H1 (cell line): Measurements from ENCODE around the gene TLK1. TPM values are rescaled to one million over a fixed set of nuclear protein-coding genes. Genes with fewer than 3 reads are reported as not detected.

ENCODE experiments used
- CTCF ChIA-PET: fragments of 300-600 bp; sonication (Branson Sonifier 250); formaldehyde crosslinking; loops from one replicate; lab custom pipeline; 2021; ENCODE audit not compliant: partially characterized antibody; lab: Charles Lee
- POLR2A ChIA-PET: fragments of 300-600 bp; sonication (Branson Sonifier 250); formaldehyde crosslinking; loops from one replicate; lab custom pipeline; 2021; ENCODE audit warnings: inconsistent platforms; ENCODE audit not compliant: partially characterized antibody; lab: Charles Lee
- DNase-seq, 2 experiments: peaks; one replicate each; pipeline versions ENCODE4 v3.0.0 to v3.0.0-alpha.2; 2010 to 2022; ENCODE audit warnings: low spot score in 2 of 2, low read depth in 1 of 2, mixed read lengths in 1 of 2
- FAIRE-seq: peaks from 2 replicates; lab custom pipeline; 2011; peaks lifted over from hg19 to GRCh38; lab: Jason Lieb, UNC
- H2AFZ ChIP-seq: 2 replicates; pipeline ENCODE4 v1.8.1; 2012; ENCODE audit warnings: low read length, inconsistent platforms
- H2AK5ac ChIP-seq: 2 replicates; pipeline ENCODE4 v1.6.1; 2013; ENCODE audit warnings: low read depth, low read length
- H2BK120ac ChIP-seq: replicated peaks from 2 replicates; pipeline ENCODE3; 2013; ENCODE audit warnings: low read depth, low read length, inconsistent platforms
- H2BK12ac ChIP-seq: 2 replicates; pipeline ENCODE4 v1.6.1; 2013; ENCODE audit warnings: low read depth, low read length
- H2BK15ac ChIP-seq: 2 replicates; pipeline ENCODE4 v1.6.1; 2013; ENCODE audit warnings: low read length
- H2BK20ac ChIP-seq: 2 replicates; pipeline ENCODE4 v1.6.1; 2013; ENCODE audit warnings: low read length
- H2BK5ac ChIP-seq: 2 replicates; pipeline ENCODE4 v1.6.1; 2013; ENCODE audit warnings: low read depth, low read length
- H3K14ac ChIP-seq: 2 replicates; pipeline ENCODE4 v1.6.1; 2013; ENCODE audit warnings: inconsistent platforms; ENCODE audit not compliant: insufficient read length
- H3K18ac ChIP-seq: 2 replicates; pipeline ENCODE4 v1.6.1; 2013; ENCODE audit warnings: low read length; ENCODE audit errors: extremely low read depth
- H3K23ac ChIP-seq: 2 replicates; pipeline ENCODE4 v1.6.1; 2013; ENCODE audit warnings: inconsistent platforms; ENCODE audit not compliant: insufficient read length
- H3K23me2 ChIP-seq: 2 replicates; pipeline ENCODE4 v1.6.1; 2013; ENCODE audit warnings: low read depth, low read length
- H3K27ac ChIP-seq: 2 replicates; pipeline ENCODE4 v1.6.1; 2011; ENCODE audit warnings: low read depth, low read length, inconsistent platforms
- H3K27me3 ChIP-seq, 4 experiments: replicated peaks in 1 of 4; 1 replicate in 1 of 4; 2 replicates in 3 of 4; pipeline versions ENCODE4 v1.6.1 to v1.8.1; 2011 to 2013; ENCODE audit warnings: low read length in 3 of 4, mild to moderate bottlenecking in 3 of 4, inconsistent platforms in 2 of 4, mixed read lengths in 2 of 4, moderate library complexity in 1 of 4; ENCODE audit not compliant: control insufficient read depth in 3 of 4, insufficient read depth in 3 of 4; ENCODE audit errors: extremely low read depth in 1 of 4
- H3K36me3 ChIP-seq, 4 experiments: 2 replicates each; pipeline versions ENCODE4 v1.6.1 to v1.8.1; 2011 to 2013; ENCODE audit warnings: mild to moderate bottlenecking in 4 of 4, low read length in 3 of 4, moderate library complexity in 2 of 4, control low read depth in 1 of 4, inconsistent platforms in 1 of 4; ENCODE audit not compliant: insufficient read depth in 4 of 4, control insufficient read depth in 2 of 4
- H3K4ac ChIP-seq: replicated peaks from 2 replicates; pipeline ENCODE3; 2013; ENCODE audit warnings: low read length, low read depth, mixed read lengths, inconsistent platforms; ENCODE audit not compliant: insufficient read length
- H3K4me1 ChIP-seq, 4 experiments: replicated peaks in 1 of 4; 1 replicate in 1 of 4; 2 replicates in 3 of 4; pipeline versions ENCODE4 v1.6.1 to v1.8.1; 2011 to 2013; ENCODE audit warnings: low read length in 3 of 4, inconsistent platforms in 2 of 4, mixed read lengths in 1 of 4; ENCODE audit not compliant: insufficient read depth in 4 of 4, control insufficient read depth in 3 of 4
- H3K4me2 ChIP-seq, 2 experiments: 2 replicates each; pipeline versions ENCODE4 v1.6.1 to v1.8.1; 2011 to 2013; ENCODE audit warnings: low read depth in 2 of 2, low read length in 2 of 2, control low read depth in 1 of 2, inconsistent platforms in 1 of 2, mild to moderate bottlenecking in 1 of 2; ENCODE audit not compliant: insufficient read depth in 1 of 2
- H3K4me3 ChIP-seq, 4 experiments: fragments of 200-600, 300-600 bp in 1 of 4; sonication (generic), shearing (Covaris generic), sonication (Bioruptor Twin) in 1 of 4; 2 replicates each; pipeline versions ENCODE4 v1.5.1 to v1.8.1; 2011 to 2016; ENCODE audit warnings: low read length in 4 of 4, low read depth in 3 of 4, control low read depth in 2 of 4, inconsistent platforms in 2 of 4, mild to moderate bottlenecking in 2 of 4, mixed read lengths in 1 of 4, moderate library complexity in 1 of 4; ENCODE audit not compliant: insufficient read depth in 2 of 4; ENCODE audit errors: extremely low read depth in 1 of 4
- H3K56ac ChIP-seq: replicated peaks from 2 replicates; pipeline ENCODE3; 2013; ENCODE audit warnings: low read depth, mild to moderate bottlenecking, mixed read lengths, low read length, inconsistent platforms; ENCODE audit not compliant: insufficient read length
- H3K79me1 ChIP-seq: 2 replicates; pipeline ENCODE4 v1.6.1; 2013; ENCODE audit warnings: low read depth, low read length, control low read depth
- H3K79me2 ChIP-seq, 2 experiments: 2 replicates each; pipeline versions ENCODE4 v1.6.1 to v1.8.1; 2012 to 2013; ENCODE audit warnings: low read length in 2 of 2, mild to moderate bottlenecking in 2 of 2, inconsistent platforms in 1 of 2; ENCODE audit not compliant: insufficient read depth in 2 of 2, control insufficient read depth in 1 of 2
- H3K9ac ChIP-seq, 4 experiments: replicated peaks in 1 of 4; 1 replicate in 1 of 4; 2 replicates in 3 of 4; pipeline versions ENCODE4 v1.6.1 to v1.8.1; 2011 to 2013; ENCODE audit warnings: low read depth in 3 of 4, low read length in 3 of 4, control low read depth in 2 of 4, mild to moderate bottlenecking in 2 of 4, moderate library complexity in 2 of 4, inconsistent platforms in 1 of 4; ENCODE audit errors: extremely low read depth in 1 of 4
- H3K9me3 ChIP-seq, 2 experiments: 2 replicates each; pipeline versions ENCODE4 v1.6.1 to v1.8.1; 2012 to 2013; ENCODE audit warnings: mild to moderate bottlenecking in 2 of 2, moderate library complexity in 2 of 2, control low read depth in 1 of 2, inconsistent platforms in 1 of 2, low read depth in 1 of 2, low read length in 1 of 2, mixed read lengths in 1 of 2; ENCODE audit not compliant: insufficient read depth in 2 of 2
- H4K20me1 ChIP-seq, 2 experiments: replicated peaks in 1 of 2; 2 replicates each; pipeline versions ENCODE3 to v1.8.1; 2011 to 2013; ENCODE audit warnings: inconsistent platforms in 2 of 2, low read length in 2 of 2, mild to moderate bottlenecking in 1 of 2; ENCODE audit not compliant: insufficient read depth in 2 of 2, control insufficient read depth in 1 of 2
- H4K5ac ChIP-seq: 2 replicates; pipeline ENCODE4 v1.6.1; 2013; ENCODE audit warnings: low read length, low read depth, mixed read lengths, inconsistent platforms; ENCODE audit not compliant: insufficient read length
- H4K8ac ChIP-seq: 2 replicates; pipeline ENCODE4 v1.8.0; 2013; ENCODE audit warnings: mild to moderate bottlenecking, moderate library complexity, low read length, inconsistent platforms; ENCODE audit not compliant: insufficient read depth; ENCODE audit errors: extremely low read depth
- H4K91ac ChIP-seq: replicated peaks from 2 replicates; pipeline ENCODE3; 2013; ENCODE audit warnings: low read length, mixed read lengths, inconsistent platforms; ENCODE audit not compliant: insufficient read length
- ASH2L ChIP-seq: fragments of 200-600, 300-600 bp; sonication (generic); IDR thresholded peaks from one replicate; pipeline ENCODE4 v1.7.1; 2017; ENCODE audit warnings: low read length
- CBX5 ChIP-seq: fragments of 300-800, 300-1000 bp; sonication (generic); IDR thresholded peaks from 2 replicates; pipeline ENCODE4 v1.7.1; 2016; ENCODE audit warnings: antibody characterized with exemption, low read length, low read depth
- HDAC2 ChIP-seq, 2 experiments: fragments of 300-600 bp in 1 of 2; sonication (generic) in 1 of 2; IDR thresholded peaks; 2 replicates each; pipeline ENCODE4 v1.6.1; 2011 to 2012; ENCODE audit warnings: low read depth in 2 of 2, low read length in 2 of 2, mild to moderate bottlenecking in 2 of 2, moderate library complexity in 2 of 2, borderline replicate concordance in 1 of 2, inconsistent platforms in 1 of 2
- JUND ChIP-seq: IDR thresholded peaks from 2 replicates; pipeline ENCODE4 v1.6.1; 2011; ENCODE audit warnings: mild to moderate bottlenecking, improper control_type of control experiment, low read length
- SAP30 ChIP-seq: fragments of 300-600 bp; sonication (generic); IDR thresholded peaks from 2 replicates; pipeline ENCODE4 v1.7.1; 2012; ENCODE audit warnings: low read length, moderate library complexity, mild to moderate bottlenecking, inconsistent platforms; ENCODE audit not compliant: insufficient read depth, insufficient replicate concordance
- SIX5 ChIP-seq: IDR thresholded peaks from 2 replicates; pipeline ENCODE4 v1.6.1; 2011; ENCODE audit warnings: mild to moderate bottlenecking, low read depth, low read length
- SP2 ChIP-seq: IDR thresholded peaks from 2 replicates; pipeline ENCODE4 v1.6.1; 2012; ENCODE audit warnings: mild to moderate bottlenecking, low read length, inconsistent platforms
- TAF7 ChIP-seq: optimal IDR thresholded peaks from 2 replicates; pipeline ENCODE3; 2011; ENCODE audit warnings: low read depth, mild to moderate bottlenecking, inconsistent platforms, low read length, moderate library complexity, borderline replicate concordance
- TEAD4 ChIP-seq: IDR thresholded peaks from 2 replicates; pipeline ENCODE4 v1.6.1; 2012; ENCODE audit warnings: low read depth, low read length, inconsistent platforms, mixed read lengths
- WGBS, 2 experiments: shearing (Covaris generic) in 1 of 2; methylation state at CpG; one replicate each; pipeline versions ENCODE4 v1.1.6 to v1.1.7; 2013 to 2015; ENCODE audit warnings: low lambda C conversion rate in 2 of 2, mixed read lengths in 2 of 2, inconsistent platforms in 1 of 2, low coverage in 1 of 2, missing lambda C conversion rate in 1 of 2; ENCODE audit not compliant: insufficient replicate concordance in 2 of 2, insufficient coverage in 1 of 2, insufficient read length in 1 of 2; ENCODE audit errors: extremely low coverage in 1 of 2, missing lambda C conversion rate in 1 of 2; 5-methylcytosine and 5-hydroxymethylcytosine counted together
- polyA plus RNA-seq, 7 experiments: library from polyadenylated mRNA; depleted of rRNA in 3 of 7; stranded (reverse) in 5 of 7; unstranded in 2 of 7; fragments of >200 nt in 5 of 7; fragments of 200-250 nt in 2 of 7; gene quantifications; 1 replicate in 5 of 7; 2 replicates in 1 of 7; 4 replicates in 1 of 7; pipeline versions ENCODE4 v1.2.1 to v1.2.3, GENCODE V29; 2011 to 2013; ENCODE audit warnings: missing spikeins in 2 of 7, mixed read lengths in 2 of 7
- total RNA-seq: library from RNA; stranded (reverse); fragmentation: NEBNext Ultra II Directional; extraction: Animal tissue kit (Norgen Biotek cat#: 25700); gene quantifications from 2 replicates; pipeline ENCODE4 v1.2.1, GENCODE V29; 2021
- TF ChIP-seq, protein P1 (sequence below): IDR thresholded peaks from 2 replicates; pipeline ENCODE4 v1.6.1; 2012; ENCODE audit warnings: inconsistent platforms
- TF ChIP-seq, protein P2 (sequence below): IDR thresholded peaks from 2 replicates; pipeline ENCODE4 v1.6.1; 2012; ENCODE audit warnings: low read length, inconsistent platforms

Gene TLK1
- total and polyA plus RNA-seq, 2 of the 8 experiments (the other 6 are each of a cell fraction or from before 2014, with no cell fraction given): 11.2 to 102 TPM

DNA sequence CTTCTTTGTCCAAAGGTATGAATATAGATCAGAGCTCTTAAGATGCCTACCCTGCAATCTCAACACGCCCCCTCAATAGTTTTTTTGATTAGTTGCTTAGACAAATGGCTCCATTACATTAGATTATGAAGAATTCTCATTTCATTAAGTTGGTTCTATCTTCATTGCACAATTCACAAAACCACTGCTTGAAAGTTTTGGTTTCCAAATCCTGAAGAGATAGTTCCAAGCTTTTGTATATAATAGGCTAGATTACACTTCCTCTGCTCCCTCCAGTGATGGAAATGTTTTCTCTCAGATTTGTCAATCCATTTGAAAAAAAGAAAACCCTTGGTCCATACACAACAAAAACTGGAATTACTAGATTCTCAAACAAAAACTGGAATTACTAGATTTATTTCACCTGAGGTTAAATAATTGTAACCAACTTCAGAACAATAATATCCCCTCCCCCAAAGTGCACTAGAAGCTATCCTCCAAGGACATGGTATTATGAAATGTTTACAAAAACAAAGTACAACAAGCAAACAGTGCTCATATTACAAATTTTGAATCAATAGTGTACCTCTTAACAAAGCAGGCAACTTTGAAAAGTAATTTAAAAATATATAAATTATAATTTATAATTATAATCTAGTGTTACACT is 6.8 kb upstream of the TLK1 start:
- Histone ChIP-seq H4K5ac (no peak overlapping the region), H4K91ac (no peak overlapping the region), H3K79me1 (no peaks in the 10 kb centered on the region), H2BK120ac (no peak overlapping the region), H2AK5ac (no peak overlapping the region), H4K8ac (no peak overlapping the region), H4K20me1 (no peaks in the 10 kb centered on the region), H3K9ac (no peak overlapping the region), H2BK20ac (no peak overlapping the region), H3K56ac (no peak overlapping the region), H3K4me2 (no peak overlapping the region), H3K4me1 (no peaks in the 10 kb centered on the region; a peak in 1 of 7 replicates), H3K23ac (no peak overlapping the region), H3K4me3 (no peak overlapping the region), H3K23me2 (no peaks in the 10 kb centered on the region), H2AFZ (no peak overlapping the region), H3K36me3 (no peaks in the 10 kb centered on the region), H3K27me3 (no peaks in the 10 kb centered on the region), H3K79me2 (0 out of 4 replicates have a peak, but pooled peaks cover 0 to under 1% of the 10 kb centered on the region in 2 experiments), H2BK15ac (no peak overlapping the region), H3K9me3 (no peaks in the 10 kb centered on the region; a peak in 1 of 4 replicates), H3K27ac (no peak overlapping the region), H2BK5ac (no peak overlapping the region), H3K18ac (no peak overlapping the region), H3K4ac (no peak overlapping the region), H2BK12ac (no peak overlapping the region), H3K14ac (no peak overlapping the region)
- ChIA-PET CTCF (interaction anchor here (0.6 to 1.2 kb wide), 2 partner anchors 245 to 249 kb away, joined by 3 read pairs; no protein-coding TSS in a partner anchor), POLR2A (no interaction called here)
- WGBS, 2 experiments: 88% methylated on average over 1 of the region's 1 CpG; no CpG with 5 or more reads in 1 of the 2 experiments
- DNase-seq (no peak), FAIRE-seq (no peak)
- TF ChIP-seq HDAC2 (IDR thresholded peaks at IDR 0.05; ENCODE audit: borderline replicate concordance in 1 of 2, low read depth in 2 of 2, low read length in 2 of 2) (no peak), SIX5 (no peak), SP2 (no peak), JUND (no peak), SAP30 (no peak), ASH2L (no peak), TAF7 (no peak), CBX5 (no peak), TEAD4 (no peak)
- TF ChIP-seq, protein P1, sequence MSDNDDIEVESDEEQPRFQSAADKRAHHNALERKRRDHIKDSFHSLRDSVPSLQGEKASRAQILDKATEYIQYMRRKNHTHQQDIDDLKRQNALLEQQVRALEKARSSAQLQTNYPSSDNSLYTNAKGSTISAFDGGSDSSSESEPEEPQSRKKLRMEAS: no peak
- TF ChIP-seq, protein P2, sequence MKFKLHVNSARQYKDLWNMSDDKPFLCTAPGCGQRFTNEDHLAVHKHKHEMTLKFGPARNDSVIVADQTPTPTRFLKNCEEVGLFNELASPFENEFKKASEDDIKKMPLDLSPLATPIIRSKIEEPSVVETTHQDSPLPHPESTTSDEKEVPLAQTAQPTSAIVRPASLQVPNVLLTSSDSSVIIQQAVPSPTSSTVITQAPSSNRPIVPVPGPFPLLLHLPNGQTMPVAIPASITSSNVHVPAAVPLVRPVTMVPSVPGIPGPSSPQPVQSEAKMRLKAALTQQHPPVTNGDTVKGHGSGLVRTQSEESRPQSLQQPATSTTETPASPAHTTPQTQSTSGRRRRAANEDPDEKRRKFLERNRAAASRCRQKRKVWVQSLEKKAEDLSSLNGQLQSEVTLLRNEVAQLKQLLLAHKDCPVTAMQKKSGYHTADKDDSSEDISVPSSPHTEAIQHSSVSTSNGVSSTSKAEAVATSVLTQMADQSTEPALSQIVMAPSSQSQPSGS: no peak
